ENCODE data around the gene KCNC2. TPM values are rescaled to one million over a fixed set of nuclear protein-coding genes. Genes with fewer than 3 reads are reported as not detected.

The KCNC2 gene
- total RNA-seq, 1 donor from 2014 or later = 0.52 TPM

- no peaks in the 10 kb centered on the region for H3K9me3 ChIP-seq (ENCODE audit: control insufficient read depth in 3 of 3, low read length in 3 of 3)
These were observed 128.3 kb downstream of the KCNC2 start for GRCh38 chr12:75081305-75081704.

GRCh38 chr12:75080582-75080981 lies 129.1 kb downstream of the KCNC2 start:
- no peak overlapping the region for H3K9ac ChIP-seq (ENCODE audit: low read depth in 1 of 3, low read length in 3 of 3)
- H3K36me3 ChIP-seq (ENCODE audit: control insufficient read depth in 3 of 3, insufficient read depth in 3 of 3, low read length in 3 of 3) = no peaks in the 10 kb centered on the region
- H3K4me1 ChIP-seq (ENCODE audit: control insufficient read depth in 3 of 3, insufficient read depth in 3 of 3, low read length in 3 of 3) = no peaks in the 10 kb centered on the region
- no peaks in the 10 kb centered on the region for H3K27me3 ChIP-seq (ENCODE audit: control insufficient read depth in 3 of 3, insufficient read depth in 3 of 3, low read length in 3 of 3)
- H3K9me3 ChIP-seq (ENCODE audit: control insufficient read depth in 3 of 3, low read length in 3 of 3) = no peaks in the 10 kb centered on the region
- H3K4me3 ChIP-seq (ENCODE audit: low read length in 3 of 3) = no peak overlapping the region
- no peak overlapping the region for H3K27ac ChIP-seq (ENCODE audit: low read depth, low read length)

More at GRCh38 chr12:75081305-75081704, 128.3 kb downstream of the KCNC2 start:
- Histone ChIP-seq H3K9ac (ENCODE audit: low read depth in 1 of 3, low read length in 3 of 3) (no peak overlapping the region), H3K36me3 (ENCODE audit: control insufficient read depth in 3 of 3, insufficient read depth in 3 of 3, low read length in 3 of 3) (no peaks in the 10 kb centered on the region), H3K27ac (ENCODE audit: low read depth, low read length) (no peak overlapping the region), H3K27me3 (ENCODE audit: control insufficient read depth in 3 of 3, insufficient read depth in 3 of 3, low read length in 3 of 3) (no peaks in the 10 kb centered on the region), H3K4me3 (ENCODE audit: low read length in 3 of 3) (no peak overlapping the region), H3K4me1 (ENCODE audit: control insufficient read depth in 3 of 3, insufficient read depth in 3 of 3, low read length in 3 of 3) (no peaks in the 10 kb centered on the region)

- no peaks in the 10 kb centered on the region for H3K9me3 ChIP-seq (ENCODE audit: control insufficient read depth in 3 of 3, low read length in 3 of 3)
- no peaks in the 10 kb centered on the region for H3K36me3 ChIP-seq (ENCODE audit: control insufficient read depth in 3 of 3, insufficient read depth in 3 of 3, low read length in 3 of 3)
- no peak overlapping the region for H3K9ac ChIP-seq (ENCODE audit: low read depth in 1 of 3, low read length in 3 of 3)
- H3K4me3 ChIP-seq (ENCODE audit: low read length in 3 of 3) = no peak overlapping the region
- no peaks in the 10 kb centered on the region for H3K27me3 ChIP-seq (ENCODE audit: control insufficient read depth in 3 of 3, insufficient read depth in 3 of 3, low read length in 3 of 3)
- no peak overlapping the region for H3K27ac ChIP-seq (ENCODE audit: low read depth, low read length)
- no peaks in the 10 kb centered on the region for H3K4me1 ChIP-seq (ENCODE audit: control insufficient read depth in 3 of 3, insufficient read depth in 3 of 3, low read length in 3 of 3)
These were observed 144.2 kb downstream of the KCNC2 start for GRCh38 chr12:75065482-75065881.

GRCh38 chr12:75062691-75063090 lies 146.9 kb downstream of the KCNC2 start:
- Histone ChIP-seq H3K27ac (ENCODE audit: low read depth, low read length) (no peak overlapping the region), H3K4me3 (ENCODE audit: low read length in 3 of 3) (no peak overlapping the region), H3K4me1 (ENCODE audit: control insufficient read depth in 3 of 3, insufficient read depth in 3 of 3, low read length in 3 of 3) (no peaks in the 10 kb centered on the region), H3K9ac (ENCODE audit: low read depth in 1 of 3, low read length in 3 of 3) (no peak overlapping the region), H3K9me3 (ENCODE audit: control insufficient read depth in 3 of 3, low read length in 3 of 3) (no peaks in the 10 kb centered on the region), H3K36me3 (ENCODE audit: control insufficient read depth in 3 of 3, insufficient read depth in 3 of 3, low read length in 3 of 3) (no peaks in the 10 kb centered on the region), H3K27me3 (ENCODE audit: control insufficient read depth in 3 of 3, insufficient read depth in 3 of 3, low read length in 3 of 3) (no peaks in the 10 kb centered on the region)

GRCh38 chr12:75058228-75058627 lies 151.4 kb downstream of the KCNC2 start:
- Histone ChIP-seq H3K36me3 (ENCODE audit: control insufficient read depth in 3 of 3, insufficient read depth in 3 of 3, low read length in 3 of 3) (no peaks in the 10 kb centered on the region), H3K27ac (ENCODE audit: low read depth, low read length) (no peak overlapping the region), H3K9me3 (ENCODE audit: control insufficient read depth in 3 of 3, low read length in 3 of 3) (no peaks in the 10 kb centered on the region), H3K4me3 (ENCODE audit: low read length in 3 of 3) (no peak overlapping the region), H3K9ac (ENCODE audit: low read depth in 1 of 3, low read length in 3 of 3) (no peak overlapping the region), H3K27me3 (ENCODE audit: control insufficient read depth in 3 of 3, insufficient read depth in 3 of 3, low read length in 3 of 3) (no peaks in the 10 kb centered on the region), H3K4me1 (ENCODE audit: control insufficient read depth in 3 of 3, insufficient read depth in 3 of 3, low read length in 3 of 3) (no peaks in the 10 kb centered on the region)

GRCh38 chr12:75048767-75049166 lies 160.9 kb downstream of the KCNC2 start:
- H3K27me3 ChIP-seq (ENCODE audit: control insufficient read depth in 3 of 3, insufficient read depth in 3 of 3, low read length in 3 of 3) = no peaks in the 10 kb centered on the region
- no peak overlapping the region for H3K9ac ChIP-seq (ENCODE audit: low read depth in 1 of 3, low read length in 3 of 3)
- no peaks in the 10 kb centered on the region for H3K36me3 ChIP-seq (ENCODE audit: control insufficient read depth in 3 of 3, insufficient read depth in 3 of 3, low read length in 3 of 3)
- peaks cover 0 to 3% (median 0%) of the 10 kb centered on the region in 3 donors for H3K4me1 ChIP-seq (ENCODE audit: control insufficient read depth in 3 of 3, insufficient read depth in 3 of 3, low read length in 3 of 3)
- H3K27ac ChIP-seq (ENCODE audit: low read depth, low read length) = no peak overlapping the region
- no peaks in the 10 kb centered on the region for H3K9me3 ChIP-seq (ENCODE audit: control insufficient read depth in 3 of 3, low read length in 3 of 3)
- no peak overlapping the region for H3K4me3 ChIP-seq (ENCODE audit: low read length in 3 of 3)

- Histone ChIP-seq H3K27me3 (ENCODE audit: control insufficient read depth in 3 of 3, insufficient read depth in 3 of 3, low read length in 3 of 3) (no peaks in the 10 kb centered on the region), H3K27ac (ENCODE audit: low read depth, low read length) (no peak overlapping the region), H3K4me1 (ENCODE audit: control insufficient read depth in 3 of 3, insufficient read depth in 3 of 3, low read length in 3 of 3) (peaks cover 0 to 3% (median 0%) of the 10 kb centered on the region in 3 donors), H3K36me3 (ENCODE audit: control insufficient read depth in 3 of 3, insufficient read depth in 3 of 3, low read length in 3 of 3) (no peaks in the 10 kb centered on the region), H3K4me3 (ENCODE audit: low read length in 3 of 3) (no peak overlapping the region), H3K9me3 (ENCODE audit: control insufficient read depth in 3 of 3, low read length in 3 of 3) (no peaks in the 10 kb centered on the region), H3K9ac (ENCODE audit: low read depth in 1 of 3, low read length in 3 of 3) (no peak overlapping the region)
These were observed 161.6 kb downstream of the KCNC2 start for GRCh38 chr12:75047885-75048525.

- Histone ChIP-seq H3K9ac (ENCODE audit: low read depth in 1 of 3, low read length in 3 of 3) (no peak overlapping the region), H3K27me3 (ENCODE audit: control insufficient read depth in 3 of 3, insufficient read depth in 3 of 3, low read length in 3 of 3) (no peaks in the 10 kb centered on the region), H3K9me3 (ENCODE audit: control insufficient read depth in 3 of 3, low read length in 3 of 3) (no peaks in the 10 kb centered on the region), H3K27ac (ENCODE audit: low read depth, low read length) (no peak overlapping the region), H3K4me1 (ENCODE audit: control insufficient read depth in 3 of 3, insufficient read depth in 3 of 3, low read length in 3 of 3) (no peaks in the 10 kb centered on the region), H3K4me3 (ENCODE audit: low read length in 3 of 3) (no peak overlapping the region), H3K36me3 (ENCODE audit: control insufficient read depth in 3 of 3, insufficient read depth in 3 of 3, low read length in 3 of 3) (no peaks in the 10 kb centered on the region)
These were observed 167.5 kb downstream of the KCNC2 start for GRCh38 chr12:75042125-75042524.

- H3K9me3 ChIP-seq (ENCODE audit: control insufficient read depth in 3 of 3, low read length in 3 of 3) = no peaks in the 10 kb centered on the region
- no peak overlapping the region for H3K4me3 ChIP-seq (ENCODE audit: low read length in 3 of 3)
- H3K27ac ChIP-seq (ENCODE audit: low read depth, low read length) = no peak overlapping the region
- no peaks in the 10 kb centered on the region for H3K4me1 ChIP-seq (ENCODE audit: control insufficient read depth in 3 of 3, insufficient read depth in 3 of 3, low read length in 3 of 3)
- no peaks in the 10 kb centered on the region for H3K27me3 ChIP-seq (ENCODE audit: control insufficient read depth in 3 of 3, insufficient read depth in 3 of 3, low read length in 3 of 3)
- no peak overlapping the region for H3K9ac ChIP-seq (ENCODE audit: low read depth in 1 of 3, low read length in 3 of 3)
- no peaks in the 10 kb centered on the region for H3K36me3 ChIP-seq (ENCODE audit: control insufficient read depth in 3 of 3, insufficient read depth in 3 of 3, low read length in 3 of 3)
These were observed 168.2 kb downstream of the KCNC2 start for GRCh38 chr12:75041472-75041871.

- peak overlapping the region in 1 of 3 donors; percentile 23 for H3K4me3 ChIP-seq (ENCODE audit: low read length in 3 of 3)
- no peaks in the 10 kb centered on the region for H3K4me1 ChIP-seq (ENCODE audit: control insufficient read depth in 3 of 3, insufficient read depth in 3 of 3, low read length in 3 of 3)
- H3K36me3 ChIP-seq (ENCODE audit: control insufficient read depth in 3 of 3, insufficient read depth in 3 of 3, low read length in 3 of 3) = no peaks in the 10 kb centered on the region
- peaks cover 10 to 16% (median 11%) of the 10 kb centered on the region in 3 donors for H3K9me3 ChIP-seq (ENCODE audit: control insufficient read depth in 3 of 3, low read length in 3 of 3)
- H3K9ac ChIP-seq (ENCODE audit: low read depth in 1 of 3, low read length in 3 of 3) = no peak overlapping the region
- no peak overlapping the region for H3K27ac ChIP-seq (ENCODE audit: low read depth, low read length)
- no peaks in the 10 kb centered on the region for H3K27me3 ChIP-seq (ENCODE audit: control insufficient read depth in 3 of 3, insufficient read depth in 3 of 3, low read length in 3 of 3)
These were observed 189.5 kb downstream of the KCNC2 start for GRCh38 chr12:75020068-75020557.
